ENCODE measurements around the gene GANAB.
"Not testable (repeated sequence)": the region's sequence is repeated elsewhere in the genome, so short reads cannot be mapped to it uniquely, and the experiment has no call there.

Gene GANAB

GRCh38 chr11:62600367-62601121 lies 45.9 kb downstream of the GANAB start:
- no peak for DNase-seq

- no peak for DNase-seq
Observed at GRCh38 chr11:62599901-62600300, 46.5 kb downstream of the GANAB start.

- peak; percentile 64 for DNase-seq
Observed at GRCh38 chr11:62599069-62599696, 47.2 kb downstream of the GANAB start.

GRCh38 chr11:62595124-62595523 lies 51.3 kb downstream of the GANAB start:
- no peak for DNase-seq

GRCh38 chr11:62593434-62594044 lies 52.9 kb downstream of the GANAB start:
- DNase-seq, result peak; percentile 6

- DNase-seq, result no peak
Observed at GRCh38 chr11:62592989-62593421, 53.4 kb downstream of the GANAB start.

GRCh38 chr11:62592146-62592815 lies 54.1 kb downstream of the GANAB start:
- DNase-seq, result no peak

- DNase-seq, result peak; percentile 98
Observed at GRCh38 chr11:62591448-62592145, 54.8 kb downstream of the GANAB start, which contains the start of gene TUT1. TUT1 (minus strand) TSS chr11:62591523; CDS start chr11:62591485, 38 bp downstream.

GRCh38 chr11:62588966-62589637 lies 57.3 kb downstream of the GANAB start:
- no peak for DNase-seq

- not testable (repeated sequence) for DNase-seq
Observed at GRCh38 chr11:62585356-62585755, 61.1 kb downstream of the GANAB start.

- DNase-seq, result not testable (repeated sequence)
Observed at GRCh38 chr11:62581735-62582134, 64.7 kb downstream of the GANAB start.

- no peak for DNase-seq
Observed at GRCh38 chr11:62580959-62581715, 65.3 kb downstream of the GANAB start.

GRCh38 chr11:62579252-62579651 lies 67.2 kb downstream of the GANAB start:
- DNase-seq, result no peak

- DNase-seq, result no peak
Observed at GRCh38 chr11:62578541-62578940, 67.9 kb downstream of the GANAB start.

GRCh38 chr11:62577046-62577714 lies 69.2 kb downstream of the GANAB start:
- DNase-seq, result no peak

- DNase-seq, result no peak
Observed at GRCh38 chr11:62575837-62576236, 70.6 kb downstream of the GANAB start.

GRCh38 chr11:62575156-62575555 lies 71.3 kb downstream of the GANAB start:
- DNase-seq, result no peak
